Adrenal gland (tissue), 12 donors: ENCODE data around the gene ETFRF1. TPM values are rescaled to one million over a fixed set of nuclear protein-coding genes. Genes with fewer than 3 reads are reported as not detected.

Experiments
- DNase-seq, 7 donors: peaks; one replicate each; pipeline ENCODE4 v3.0.0-alpha.2; 2019 to 2020
- H3K27ac ChIP-seq, 5 donors: fragments of 200-600 bp; sonication (generic) in 4 of 5; 1 replicate in 3 of 5; 2 replicates in 2 of 5; pipeline versions ENCODE4 v1.5.1 to v1.8.0; 2016 to 2020; ENCODE audit warnings: mild to moderate bottlenecking in 1 of 5
- H3K27me3 ChIP-seq: fragments of 200-600 bp; 2 replicates; pipeline ENCODE4 v1.8.0; 2021
- H3K36me3 ChIP-seq, 2 donors: fragments of 200-600 bp; replicated peaks in 1 of 2; 1 replicate in 1 of 2; 2 replicates in 1 of 2; pipeline versions ENCODE4 v1.5.1 to v1.8.0; 2018 to 2022
- H3K4me1 ChIP-seq, 2 donors: fragments of 200-600 bp; replicated peaks in 1 of 2; 1 replicate in 1 of 2; 2 replicates in 1 of 2; pipeline versions ENCODE4 v1.5.1 to v1.8.0; 2018 to 2021
- H3K4me3 ChIP-seq, 4 donors: fragments of 200-600 bp; sonication (generic) in 3 of 4; one replicate each; pipeline ENCODE4 v1.5.1; 2016 to 2018
- H3K9me3 ChIP-seq, 3 donors: fragments of 200-600 bp; sonication (generic) in 1 of 3; replicated peaks in 1 of 3; 1 replicate in 2 of 3; 2 replicates in 1 of 3; pipeline versions ENCODE4 v1.5.1 to v1.8.0; 2016 to 2021
- CTCF ChIP-seq, 6 experiments: fragments of 450-650 bp in 4 of 6; fragments of 200-600 bp in 2 of 6; sonication (generic) in 1 of 6; IDR thresholded peaks; 1 replicate in 5 of 6; 2 replicates in 1 of 6; pipeline versions ENCODE4 v1.5.1 to v1.8.0; 2016 to 2021; ENCODE audit warnings: antibody characterized with exemption in 6 of 6, mild to moderate bottlenecking in 2 of 6, moderate library complexity in 1 of 6
- POLR2A ChIP-seq, 2 donors: fragments of 450-650 bp; IDR thresholded peaks; one replicate each; pipeline ENCODE4 v1.6.1; 2017; ENCODE audit warnings: antibody characterized with exemption in 2 of 2, mild to moderate bottlenecking in 2 of 2, moderate library complexity in 1 of 2
- WGBS, 4 donors: extraction: QIAGEN DNeasy Blood & Tissue Kit in 2 of 4; methylation state at CpG; one replicate each; pipeline versions ENCODE4 v1.1.5 to v1.1.7; 2013 to 2017; 5-methylcytosine and 5-hydroxymethylcytosine counted together
- intact Hi-C, 2 donors: fragments of 100-400 bp; cut with DNase I; formaldehyde crosslinking; loops; one replicate each; pipeline versions ENCODE4 v1.14.1 to v1.15.0; 2022 to 2023
- polyA plus RNA-seq, 3 donors: library from polyadenylated mRNA; stranded (reverse); fragments of 200-250 nt in 2 of 3; fragments of 350-450 nt in 1 of 3; fragmentation: Illumina TruSeq in 1 of 3; extraction: RNeasy Lipid Tissue Mini Kit (QIAGEN cat#74804) in 1 of 3; gene quantifications; one replicate each; pipeline ENCODE4 v1.2.3, GENCODE V29; 2013 to 2014
- total RNA-seq, 9 donors: library from RNA; depleted of rRNA in 4 of 9; stranded (reverse); fragments of >200 nt in 4 of 9; fragments of 120-200 nt in 1 of 9; fragmentation: NEBNext Ultra II Directional in 1 of 9; extraction: Animal tissue kit (Norgen Biotek cat#: 25700) in 1 of 9; gene quantifications; one replicate each; pipeline versions ENCODE4 v1.1.0 to v1.2.4, GENCODE V29; 2013 to 2023
- donor health status: healthy with polysubstance abuse.
- donor health status: Bipolar disorder and iron deficiency.
- donor health status: DM: yes; HTN: yes; CAD: no.
- donor health status: DM: no; HTN: no; CAD: no.
- donor health status: DM: no; HTN: no; CAD: no.
- donor health status: DM: yes; HTN: yes; CAD: no.

The ETFRF1 gene
- total and polyA plus RNA-seq, 12 donors: 29.9 to 140 (median 52.6) TPM

- 81 to 90% (median 87%) methylated on average over 3 of the region's 3 CpGs for WGBS, 4 donors
- peaks cover 0 to 7% (median 0%) of the 10 kb centered on the region in 3 donors for H3K9me3 ChIP-seq
- H3K27ac ChIP-seq: no peak overlapping the region
- intact Hi-C loops: no loop called here
- no peak for DNase-seq
- H3K36me3 ChIP-seq: no peaks in the 10 kb centered on the region
- TF ChIP-seq CTCF (IDR thresholded peaks at IDR 0.05): no peak
- peaks cover 0 to 7% of the 10 kb centered on the region in 2 donors for H3K4me1 ChIP-seq
- H3K27me3 ChIP-seq: no peaks in the 10 kb centered on the region
- no peak overlapping the region for H3K4me3 ChIP-seq
These were observed 12.3 kb upstream of the ETFRF1 start for GRCh38 chr12:25182765-25183164.

- intact Hi-C loops: no loop called here
- H3K4me1 ChIP-seq: peaks cover 0 to 11% of the 10 kb centered on the region in 2 donors
- H3K27me3 ChIP-seq: no peaks in the 10 kb centered on the region
- TF ChIP-seq POLR2A (IDR thresholded peaks at IDR 0.05) (no peak), CTCF (IDR thresholded peaks at IDR 0.05) (no peak)
- H3K36me3 ChIP-seq: no peaks in the 10 kb centered on the region
- H3K27ac ChIP-seq: no peak overlapping the region
- peaks cover 0 to 3% (median 0%) of the 10 kb centered on the region in 3 donors for H3K9me3 ChIP-seq
- no peak overlapping the region for H3K4me3 ChIP-seq
- WGBS, 4 donors: 49 to 93% (median 59%) methylated on average over 2 of the region's 2 CpGs
- DNase-seq: no peak
These were observed 10.9 kb upstream of the ETFRF1 start for GRCh38 chr12:25184132-25184531.

GRCh38 chr12:25186038-25186787 is 8.8 kb upstream of the ETFRF1 start:
- DNase-seq: no peak
- Histone ChIP-seq H3K4me3 (peak overlapping the region in 1 of 4 donors; percentile 28), H3K36me3 (no peaks in the 10 kb centered on the region), H3K27me3 (no peaks in the 10 kb centered on the region), H3K27ac (no peak overlapping the region), H3K4me1 (peaks cover 0 to 11% of the 10 kb centered on the region in 2 donors), H3K9me3 (no peaks in the 10 kb centered on the region)
- intact Hi-C loops: no loop called here
- no peak for TF ChIP-seq POLR2A (IDR thresholded peaks at IDR 0.05)
- 60 to 83% (median 78%) methylated on average over 4 of the region's 4 CpGs for WGBS, 4 donors

GRCh38 chr12:25186788-25187402 is 8.1 kb upstream of the ETFRF1 start:
- H3K4me1 ChIP-seq: peaks cover 0 to 11% of the 10 kb centered on the region in 2 donors
- H3K4me3 ChIP-seq: peak overlapping the region in 1 of 4 donors; percentile 28
- peak in 1 of 6 experiments; percentile 4 for TF ChIP-seq CTCF (IDR thresholded peaks at IDR 0.05)
- TF ChIP-seq POLR2A (IDR thresholded peaks at IDR 0.05): no peak
- peak overlapping the region in 1 of 5 donors; percentile 15 for H3K27ac ChIP-seq
- H3K9me3 ChIP-seq: no peaks in the 10 kb centered on the region
- WGBS, 4 donors: 22 to 37% (median 29%) methylated on average over 3 of the region's 3 CpGs
- no peaks in the 10 kb centered on the region for H3K36me3 ChIP-seq
- no peaks in the 10 kb centered on the region for H3K27me3 ChIP-seq
- DNase-seq: peak in 1 of 7 donors; percentile 22
- intact Hi-C loops: no loop called here
